Brain microvascular endothelial cell (primary cell): ENCODE data around the gene MRNIP.
A peak's percentile ranks its signal among the peaks of the same experiment; 100 is the strongest.

Source experiments
- DNase-seq: peaks from one replicate; pipeline ENCODE4 v3.0.0-alpha.2; 2020
- H3K27ac ChIP-seq: fragments of 250-450 bp; sonication (Bioruptor Pico); 2 replicates; pipeline ENCODE4 v1.5.1; 2020; ENCODE audit warnings: mild to moderate bottlenecking, moderate library complexity
- H3K27me3 ChIP-seq: fragments of 250-450 bp; sonication (Bioruptor Pico); replicated peaks from 2 replicates; pipeline ENCODE4 v1.5.1; 2020; ENCODE audit warnings: mild to moderate bottlenecking
- H3K36me3 ChIP-seq: fragments of 250-450 bp; sonication (Bioruptor Pico); replicated peaks from 2 replicates; pipeline ENCODE4 v1.5.1; 2020; ENCODE audit warnings: mild to moderate bottlenecking
- H3K4me3 ChIP-seq: 2 replicates; pipeline ENCODE4 v1.5.1; 2011; ENCODE audit warnings: low read depth, mild to moderate bottlenecking, control low read depth, low read length, moderate library complexity
- in situ Hi-C: cut with HindIII; loops from 2 replicates; pipeline ENCODE4 v1.10.0; 2017; ENCODE audit warnings: low sequenced_read_pairs, low pct_ligation_motif_present
- TF ChIP-seq, protein P1 (sequence below): IDR thresholded peaks from 2 replicates; pipeline ENCODE4 v1.5.1; 2011; ENCODE audit warnings: low read depth, mild to moderate bottlenecking, moderate library complexity, low read length, control low read depth, inconsistent platforms; ENCODE audit errors: missing control alignments

MRNIP gene

DNA sequence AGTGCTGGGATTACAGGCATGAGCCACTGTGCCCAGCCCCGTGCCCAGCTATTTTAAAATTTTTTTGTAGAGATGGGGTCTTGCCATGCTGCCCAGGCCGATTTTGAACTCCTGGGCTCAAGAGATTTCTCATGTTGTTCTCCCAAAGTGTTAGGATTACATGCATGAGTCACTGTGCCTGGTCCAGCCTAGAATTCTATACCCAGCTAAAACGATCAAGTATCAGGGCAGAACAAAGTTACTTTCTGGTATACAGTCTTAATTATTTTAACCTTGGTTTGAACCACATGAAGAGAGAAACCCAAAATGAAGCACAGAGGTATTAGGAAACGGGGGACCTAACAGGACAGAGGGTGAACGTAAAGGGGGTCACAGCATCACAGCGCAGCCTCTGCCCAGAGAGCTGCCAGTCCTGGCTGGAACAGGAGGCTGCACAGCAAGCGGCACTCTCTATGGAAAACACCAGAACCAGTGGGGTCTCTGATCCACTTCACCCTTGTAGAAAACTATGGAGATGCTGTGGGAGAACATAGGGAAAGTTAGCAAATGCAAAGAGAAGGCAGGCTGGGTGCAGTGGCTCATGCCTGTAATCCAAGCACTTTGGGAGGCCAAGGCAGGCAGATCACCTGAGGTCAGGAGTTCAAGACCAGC, 27.7 kb downstream of the MRNIP start:
- TF ChIP-seq, protein P1, sequence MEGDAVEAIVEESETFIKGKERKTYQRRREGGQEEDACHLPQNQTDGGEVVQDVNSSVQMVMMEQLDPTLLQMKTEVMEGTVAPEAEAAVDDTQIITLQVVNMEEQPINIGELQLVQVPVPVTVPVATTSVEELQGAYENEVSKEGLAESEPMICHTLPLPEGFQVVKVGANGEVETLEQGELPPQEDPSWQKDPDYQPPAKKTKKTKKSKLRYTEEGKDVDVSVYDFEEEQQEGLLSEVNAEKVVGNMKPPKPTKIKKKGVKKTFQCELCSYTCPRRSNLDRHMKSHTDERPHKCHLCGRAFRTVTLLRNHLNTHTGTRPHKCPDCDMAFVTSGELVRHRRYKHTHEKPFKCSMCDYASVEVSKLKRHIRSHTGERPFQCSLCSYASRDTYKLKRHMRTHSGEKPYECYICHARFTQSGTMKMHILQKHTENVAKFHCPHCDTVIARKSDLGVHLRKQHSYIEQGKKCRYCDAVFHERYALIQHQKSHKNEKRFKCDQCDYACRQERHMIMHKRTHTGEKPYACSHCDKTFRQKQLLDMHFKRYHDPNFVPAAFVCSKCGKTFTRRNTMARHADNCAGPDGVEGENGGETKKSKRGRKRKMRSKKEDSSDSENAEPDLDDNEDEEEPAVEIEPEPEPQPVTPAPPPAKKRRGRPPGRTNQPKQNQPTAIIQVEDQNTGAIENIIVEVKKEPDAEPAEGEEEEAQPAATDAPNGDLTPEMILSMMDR, result no peak
- H3K27ac ChIP-seq, result no peak overlapping the region
- DNase-seq, result no peak
- H3K27me3 ChIP-seq, result no peaks in the 10 kb centered on the region
- H3K36me3 ChIP-seq, result peaks cover 90% of the 10 kb centered on the region
- no peak overlapping the region for H3K4me3 ChIP-seq
- in situ Hi-C loops, result no loop called here

DNA sequence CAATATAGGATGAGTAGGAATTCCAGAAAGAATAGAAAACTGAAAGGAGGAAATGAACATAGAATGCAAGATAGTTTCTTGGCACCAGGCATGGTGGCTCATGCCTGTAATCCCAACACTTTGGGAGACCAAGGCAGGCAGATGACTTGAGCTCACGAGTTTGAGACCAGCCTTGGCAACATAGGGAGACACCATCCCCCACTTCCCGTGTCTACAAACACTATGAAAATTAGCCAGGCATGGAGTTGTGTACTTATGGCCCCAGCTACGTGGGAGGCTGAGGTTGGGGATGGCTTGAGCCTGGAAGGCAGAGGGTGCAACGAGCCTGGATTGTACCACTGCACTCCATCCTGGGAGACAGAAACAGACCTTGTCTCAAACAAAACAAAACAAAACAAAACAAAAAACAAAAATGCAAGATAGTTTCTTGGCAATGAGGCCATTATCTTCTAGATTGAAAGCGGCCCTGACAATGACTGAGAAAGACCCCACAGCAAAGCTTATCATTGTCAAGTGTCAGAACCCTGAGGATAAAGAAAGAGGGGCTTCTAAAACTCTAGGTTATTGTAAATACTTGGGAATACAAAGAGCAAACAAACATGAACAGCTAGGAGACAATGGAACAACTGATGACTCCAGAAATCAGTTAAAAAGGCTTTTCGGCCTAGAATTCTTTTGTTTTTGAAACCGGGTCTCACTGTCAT, 28.7 kb downstream of the MRNIP start:
- no peaks in the 10 kb centered on the region for H3K27me3 ChIP-seq
- H3K4me3 ChIP-seq, result no peak overlapping the region
- in situ Hi-C loops, result no loop called here
- no peak for DNase-seq
- H3K36me3 ChIP-seq, result peaks cover 96% of the 10 kb centered on the region
- H3K27ac ChIP-seq, result no peak overlapping the region
- TF ChIP-seq, protein P1, result no peak

DNA sequence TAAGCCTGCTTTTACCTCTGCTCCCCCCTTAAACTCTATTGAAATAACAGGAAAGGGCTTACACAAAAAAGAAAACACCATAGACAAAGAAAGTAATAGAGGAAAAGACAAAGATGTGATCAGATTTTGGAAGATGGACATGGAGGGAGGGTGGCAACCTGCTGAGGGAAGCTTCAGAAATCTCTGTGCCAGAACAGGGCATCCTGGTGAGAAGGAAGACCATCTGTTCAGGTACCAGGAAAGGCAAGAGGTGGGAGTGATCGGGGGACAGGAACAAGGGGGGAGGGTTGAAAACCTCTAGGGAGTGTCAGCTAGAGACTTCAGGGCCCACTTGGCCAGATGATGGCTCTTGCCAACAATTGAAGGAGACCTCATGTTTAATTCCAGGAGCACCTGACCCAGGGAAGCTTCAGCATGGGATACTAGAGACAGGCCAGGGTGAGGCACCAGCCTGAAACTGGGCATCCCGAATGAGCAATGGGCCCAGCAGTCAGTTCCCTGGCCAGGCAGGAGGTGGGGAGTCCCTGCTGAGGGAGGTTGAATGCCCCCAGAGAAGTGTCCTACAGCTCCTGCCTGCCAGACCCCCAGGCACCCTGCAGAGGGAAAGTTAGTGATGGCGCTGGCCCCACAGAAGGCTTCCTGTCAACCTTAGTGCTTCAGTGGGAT, 29.7 kb downstream of the MRNIP start:
- DNase-seq, result no peak
- Histone ChIP-seq H3K27me3 (no peaks in the 10 kb centered on the region), H3K4me3 (no peak overlapping the region), H3K27ac (no peak overlapping the region), H3K36me3 (peaks cover 99% of the 10 kb centered on the region)
- TF ChIP-seq, protein P1, result no peak
- in situ Hi-C loops, result no loop called here

DNA sequence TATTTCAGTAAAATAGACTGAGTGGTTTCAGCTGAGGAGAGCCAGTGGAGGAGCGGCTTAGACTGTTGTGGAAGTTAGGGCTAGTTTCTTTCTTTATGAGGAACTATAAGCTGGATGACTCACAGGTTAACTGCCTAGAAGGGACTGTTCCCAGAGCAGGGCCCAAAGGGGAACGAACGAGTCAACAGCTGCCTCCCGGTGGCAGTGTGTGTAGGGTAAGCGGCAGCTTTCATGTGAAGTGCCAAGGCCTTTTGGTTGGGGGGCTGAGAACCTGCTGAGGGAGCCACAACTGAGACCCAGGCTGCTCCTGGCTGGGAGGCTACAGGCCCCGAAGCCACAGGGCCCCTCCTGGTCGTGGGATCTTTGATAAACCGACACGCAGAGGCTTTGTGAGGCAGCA, 30.9 kb downstream of the MRNIP start:
- TF ChIP-seq, protein P1, result no peak
- in situ Hi-C loops, result no loop called here
- no peaks in the 10 kb centered on the region for H3K27me3 ChIP-seq
- peaks cover 96% of the 10 kb centered on the region for H3K36me3 ChIP-seq
- H3K27ac ChIP-seq, result peak overlapping the region; percentile 7
- H3K4me3 ChIP-seq, result no peak overlapping the region
- DNase-seq, result peak; percentile 53

DNA sequence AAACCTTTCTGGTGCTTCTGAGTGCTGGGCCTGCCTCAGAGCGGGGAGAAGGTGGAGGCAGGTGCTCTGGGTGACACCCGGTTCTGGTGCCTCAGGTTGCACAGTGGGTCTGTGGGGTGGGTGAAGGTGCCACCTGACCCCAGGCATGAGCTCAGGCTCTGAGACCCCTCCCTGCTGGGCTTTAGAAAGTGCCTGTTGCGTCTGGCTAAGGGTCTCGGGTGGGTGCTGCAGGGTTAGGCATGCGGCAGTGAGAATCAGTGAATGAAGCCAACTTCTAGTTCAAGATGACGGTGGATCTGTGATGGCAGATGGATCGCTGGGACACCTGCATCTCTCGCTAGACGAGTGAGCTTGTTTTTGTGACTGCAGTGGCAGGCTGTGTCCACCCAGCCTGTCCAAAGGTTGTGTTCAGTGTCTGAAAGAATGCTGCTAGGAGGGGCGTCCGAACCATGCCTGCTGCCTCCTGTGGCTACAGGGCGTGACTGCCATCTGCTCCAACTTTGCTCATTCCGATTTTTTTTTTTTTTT, 32.9 kb downstream of the MRNIP start:
- no peak overlapping the region for H3K4me3 ChIP-seq
- H3K27ac ChIP-seq, result no peak overlapping the region
- TF ChIP-seq, protein P1, result peak; percentile 11
- H3K36me3 ChIP-seq, result peaks cover 82% of the 10 kb centered on the region
- no peaks in the 10 kb centered on the region for H3K27me3 ChIP-seq
- no peak for DNase-seq
- in situ Hi-C loops, result no loop called here
